ENCODE measurements around the gene TBC1D12.
"Not testable (repeated sequence)": the region's sequence is repeated elsewhere in the genome, so short reads cannot be mapped to it uniquely, and the experiment has no call there.

The TBC1D12 gene

GRCh38 chr10:94549221-94549620 lies 146.9 kb downstream of the TBC1D12 start:
- no peak for DNase-seq

- not testable (repeated sequence) for DNase-seq
Observed at GRCh38 chr10:94567714-94568307, 165.5 kb downstream of the TBC1D12 start.

GRCh38 chr10:94571081-94571480 lies 168.7 kb downstream of the TBC1D12 start:
- no peak for DNase-seq

GRCh38 chr10:94571528-94571927 lies 169.2 kb downstream of the TBC1D12 start:
- DNase-seq, result no peak

- no peak for DNase-seq
Observed at GRCh38 chr10:94578790-94579189, 176.4 kb downstream of the TBC1D12 start.

GRCh38 chr10:94583124-94583523 lies 180.8 kb downstream of the TBC1D12 start:
- no peak for DNase-seq

Measured in GOT3 (cell line).